Mucosa of stomach (tissue), 1 donor: Measurements from ENCODE around the gene FAM13B.
"Not testable (repeated sequence)": the region's sequence is repeated elsewhere in the genome, so short reads cannot be mapped to it uniquely, and the experiment has no call there.

Experiments
- H3K27me3 ChIP-seq: one replicate; pipeline ENCODE4 v1.7.0; 2013; ENCODE audit warnings: mild to moderate bottlenecking, low read length; ENCODE audit not compliant: control insufficient read depth, insufficient read depth
- H3K36me3 ChIP-seq: one replicate; pipeline ENCODE4 v1.7.0; 2013; ENCODE audit warnings: low read length; ENCODE audit not compliant: control insufficient read depth, insufficient read depth
- H3K4me1 ChIP-seq: one replicate; pipeline ENCODE4 v1.7.0; 2013; ENCODE audit warnings: mild to moderate bottlenecking, low read length; ENCODE audit not compliant: control insufficient read depth, insufficient read depth
- H3K4me3 ChIP-seq: one replicate; pipeline ENCODE4 v1.7.0; 2013; ENCODE audit warnings: low read length
- H3K9ac ChIP-seq: one replicate; pipeline ENCODE4 v1.7.0; 2013; ENCODE audit warnings: mild to moderate bottlenecking, low read length, moderate library complexity
- H3K9me3 ChIP-seq: one replicate; pipeline ENCODE4 v1.7.0; 2013; ENCODE audit warnings: mild to moderate bottlenecking, low read length, moderate library complexity; ENCODE audit not compliant: control insufficient read depth
- donor health status: Pancreatic carcinoma.

Gene FAM13B

GRCh38 chr5:138053554-138053953, 20.7 kb upstream of the FAM13B start:
- Histone ChIP-seq H3K9ac (no peak overlapping the region), H3K9me3 (no peaks in the 10 kb centered on the region), H3K27me3 (no peaks in the 10 kb centered on the region), H3K36me3 (no peaks in the 10 kb centered on the region), H3K4me1 (no peaks in the 10 kb centered on the region), H3K4me3 (no peak overlapping the region)

GRCh38 chr5:138052718-138053117, 19.8 kb upstream of the FAM13B start:
- H3K4me3 ChIP-seq, H3K9me3 ChIP-seq, H3K4me1 ChIP-seq, H3K36me3 ChIP-seq, H3K9ac ChIP-seq, H3K27me3 ChIP-seq: not testable (repeated sequence)

GRCh38 chr5:138051441-138052296, 18.8 kb upstream of the FAM13B start:
- Histone ChIP-seq H3K9me3 (no peaks in the 10 kb centered on the region), H3K9ac (no peak overlapping the region), H3K4me3 (no peak overlapping the region), H3K27me3 (no peaks in the 10 kb centered on the region), H3K4me1 (no peaks in the 10 kb centered on the region), H3K36me3 (no peaks in the 10 kb centered on the region)

GRCh38 chr5:138045283-138045682, 12.4 kb upstream of the FAM13B start:
- not testable (repeated sequence) for H3K4me1 ChIP-seq, H3K9ac ChIP-seq, H3K9me3 ChIP-seq, H3K27me3 ChIP-seq, H3K36me3 ChIP-seq, H3K4me3 ChIP-seq

GRCh38 chr5:138038826-138039225, 5.9 kb upstream of the FAM13B start:
- H3K9ac ChIP-seq, result no peak overlapping the region
- H3K9me3 ChIP-seq, result no peaks in the 10 kb centered on the region
- H3K36me3 ChIP-seq, result no peaks in the 10 kb centered on the region
- no peak overlapping the region for H3K4me3 ChIP-seq
- H3K4me1 ChIP-seq, result no peaks in the 10 kb centered on the region
- no peaks in the 10 kb centered on the region for H3K27me3 ChIP-seq

- no peaks in the 10 kb centered on the region for H3K9me3 ChIP-seq
- H3K9ac ChIP-seq, result no peak overlapping the region
- H3K36me3 ChIP-seq, result no peaks in the 10 kb centered on the region
- no peak overlapping the region for H3K4me3 ChIP-seq
- no peaks in the 10 kb centered on the region for H3K27me3 ChIP-seq
- H3K4me1 ChIP-seq, result no peaks in the 10 kb centered on the region
Measured at GRCh38 chr5:138037907-138038633, 5.2 kb upstream of the FAM13B start.

- Histone ChIP-seq H3K9me3 (no peaks in the 10 kb centered on the region), H3K36me3 (no peaks in the 10 kb centered on the region), H3K9ac (no peak overlapping the region), H3K4me3 (no peak overlapping the region), H3K4me1 (no peaks in the 10 kb centered on the region), H3K27me3 (no peaks in the 10 kb centered on the region)
Measured at GRCh38 chr5:138037271-138037670, 4.4 kb upstream of the FAM13B start.

- H3K4me1 ChIP-seq, result no peaks in the 10 kb centered on the region
- no peaks in the 10 kb centered on the region for H3K27me3 ChIP-seq
- no peak overlapping the region for H3K9ac ChIP-seq
- H3K36me3 ChIP-seq, result no peaks in the 10 kb centered on the region
- H3K4me3 ChIP-seq, result no peak overlapping the region
- H3K9me3 ChIP-seq, result no peaks in the 10 kb centered on the region
Measured at GRCh38 chr5:138035605-138036537, 3.0 kb upstream of the FAM13B start.

- Histone ChIP-seq H3K9me3 (no peaks in the 10 kb centered on the region), H3K36me3 (no peaks in the 10 kb centered on the region), H3K4me3 (peak overlapping the region; percentile 53), H3K4me1 (no peaks in the 10 kb centered on the region), H3K27me3 (no peaks in the 10 kb centered on the region), H3K9ac (peak overlapping the region; percentile 97)
Measured at GRCh38 chr5:138033907-138034306, 1.0 kb upstream of the FAM13B start.

GRCh38 chr5:138033386-138033808, 518 bp upstream of the FAM13B start:
- Histone ChIP-seq H3K9me3 (no peaks in the 10 kb centered on the region), H3K27me3 (no peaks in the 10 kb centered on the region), H3K36me3 (no peaks in the 10 kb centered on the region), H3K9ac (peak overlapping the region; percentile 97), H3K4me3 (peak overlapping the region; percentile 53), H3K4me1 (no peaks in the 10 kb centered on the region)

- no peaks in the 10 kb centered on the region for H3K27me3 ChIP-seq
- no peaks in the 10 kb centered on the region for H3K36me3 ChIP-seq
- peak overlapping the region; percentile 82 for H3K9ac ChIP-seq
- H3K4me1 ChIP-seq, result no peaks in the 10 kb centered on the region
- peak overlapping the region; percentile 83 for H3K4me3 ChIP-seq
- H3K9me3 ChIP-seq, result no peaks in the 10 kb centered on the region
Measured at GRCh38 chr5:138032028-138032571, 779 bp downstream of the FAM13B start.
